Fibroblast of the conjunctiva (primary cell): Measurements from ENCODE around the gene ACOX3.

Source experiments
- DNase-seq: peaks from one replicate; pipeline ENCODE4 v3.0.0-alpha.2; 2010; ENCODE audit warnings: low read depth

Gene ACOX3

DNA sequence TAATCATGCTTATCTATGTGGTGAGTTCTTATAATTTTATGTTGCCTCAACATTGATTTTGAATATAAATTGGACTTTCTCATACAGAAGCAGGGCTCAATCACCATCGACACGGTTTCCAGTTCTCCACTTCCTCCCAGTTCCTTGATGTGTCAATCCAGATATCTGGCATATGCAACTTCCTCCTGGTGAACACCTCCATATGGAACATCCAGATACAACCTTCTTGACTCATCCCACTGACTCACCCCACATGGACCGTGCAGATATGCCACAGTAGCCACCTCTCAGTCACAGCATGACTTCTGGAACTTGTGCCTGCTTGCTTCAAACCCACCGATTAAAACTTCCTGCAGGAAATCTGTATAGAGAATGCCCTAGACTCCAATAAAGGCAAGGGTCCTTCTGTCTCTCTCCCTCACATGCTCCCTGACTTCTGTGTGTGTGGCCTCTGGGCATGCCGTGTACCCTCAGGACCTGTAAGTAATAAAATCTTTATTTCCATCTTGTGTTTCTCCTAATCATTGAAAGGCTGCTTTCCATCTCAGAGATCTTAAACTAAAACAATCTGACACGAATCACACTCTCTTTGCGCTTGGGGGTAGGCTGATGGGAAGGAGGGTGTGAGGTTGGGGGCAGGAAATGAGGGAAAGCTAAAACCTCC lies 104.0 kb downstream of the ACOX3 start:
- DNase-seq, result no peak

DNA sequence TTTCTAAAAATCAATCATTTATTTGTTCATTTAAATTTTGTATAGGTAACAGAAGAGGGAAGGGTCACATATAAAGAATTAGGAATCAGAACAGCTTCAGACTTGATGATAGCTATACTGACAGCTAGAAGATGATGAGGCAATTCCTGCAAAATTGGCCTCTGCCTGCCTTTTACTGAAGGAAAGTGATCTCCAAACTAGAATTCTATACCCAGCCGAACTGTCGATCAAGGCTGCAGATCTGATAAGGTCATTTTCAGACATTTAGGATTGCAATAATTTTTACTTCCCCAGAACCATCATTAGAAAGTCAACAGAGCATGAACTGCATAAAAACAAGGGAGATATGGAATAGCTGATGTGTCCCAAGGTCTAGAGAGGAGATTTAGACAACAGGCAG lies 104.7 kb downstream of the ACOX3 start:
- DNase-seq, result no peak

DNA sequence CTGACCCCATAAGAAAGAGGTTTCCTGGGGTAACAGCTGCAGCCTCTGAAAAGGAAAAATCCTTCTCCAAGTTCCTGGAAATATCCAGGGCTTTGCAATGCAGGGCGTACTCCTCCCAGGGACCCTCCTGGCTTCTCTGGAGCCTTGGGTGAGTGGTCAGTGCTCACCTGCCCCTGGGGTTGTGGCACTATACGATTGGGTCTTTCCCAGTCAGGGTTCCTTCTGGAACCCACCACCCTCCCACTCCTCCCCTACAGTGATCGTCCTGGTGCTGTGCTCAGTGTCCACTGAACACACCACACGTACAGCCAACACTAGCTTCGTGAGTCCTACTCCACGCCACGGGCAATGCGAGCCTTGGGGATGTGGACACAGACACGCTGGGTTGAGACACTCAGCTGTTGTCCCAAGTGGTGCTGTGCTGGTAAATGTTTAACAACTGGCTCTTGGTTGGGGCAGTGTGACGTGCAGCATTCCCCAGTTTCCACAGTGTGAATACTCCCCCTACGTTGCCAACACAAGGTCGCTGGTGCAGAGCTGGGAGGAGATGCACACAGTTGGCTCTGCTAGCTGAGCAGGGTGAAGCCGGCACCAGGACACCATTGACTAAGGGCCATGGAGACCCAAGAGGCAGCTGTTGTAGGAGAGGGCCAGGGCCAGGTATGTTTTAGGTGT lies 105.6 kb downstream of the ACOX3 start:
- DNase-seq, result no peak

DNA sequence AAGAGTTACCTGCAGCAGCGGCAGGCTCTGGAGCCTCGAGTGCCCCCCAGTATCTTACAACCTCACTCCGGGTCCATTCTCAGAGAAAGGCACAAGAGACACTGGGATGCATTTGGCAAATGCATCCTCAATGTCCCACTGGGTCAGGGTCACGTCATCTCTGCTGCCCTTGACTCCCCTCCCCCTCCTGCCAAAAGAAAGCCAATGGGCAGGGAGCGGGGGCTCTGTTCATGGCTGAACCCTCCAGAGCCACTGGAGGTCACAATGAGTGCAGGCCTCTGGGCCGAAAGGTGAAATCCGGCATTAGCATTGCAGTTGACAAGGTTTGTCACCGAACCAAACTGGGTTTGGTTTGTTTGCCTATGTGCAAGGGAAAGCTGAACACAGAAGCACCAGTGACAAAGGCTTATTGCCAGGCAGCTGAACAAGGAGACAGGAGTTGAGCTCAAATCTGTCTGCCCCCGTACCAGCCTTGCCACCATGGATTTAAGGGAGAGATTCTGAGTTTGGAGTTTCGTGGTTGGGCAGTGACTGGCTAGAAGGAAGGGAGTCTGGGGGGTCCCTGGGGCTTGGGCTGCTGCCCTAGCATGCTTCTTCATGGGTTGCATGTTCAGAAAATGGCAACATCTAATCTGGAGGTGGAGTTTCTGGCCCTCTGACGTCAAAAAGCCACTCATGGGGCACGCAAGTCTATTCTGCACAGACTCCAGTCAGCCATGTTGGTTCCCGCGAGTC lies 106.6 kb downstream of the ACOX3 start:
- no peak for DNase-seq

GRCh38 chr4:8332891-8333331 lies 107.6 kb downstream of the ACOX3 start:
- DNase-seq, result no peak

DNA sequence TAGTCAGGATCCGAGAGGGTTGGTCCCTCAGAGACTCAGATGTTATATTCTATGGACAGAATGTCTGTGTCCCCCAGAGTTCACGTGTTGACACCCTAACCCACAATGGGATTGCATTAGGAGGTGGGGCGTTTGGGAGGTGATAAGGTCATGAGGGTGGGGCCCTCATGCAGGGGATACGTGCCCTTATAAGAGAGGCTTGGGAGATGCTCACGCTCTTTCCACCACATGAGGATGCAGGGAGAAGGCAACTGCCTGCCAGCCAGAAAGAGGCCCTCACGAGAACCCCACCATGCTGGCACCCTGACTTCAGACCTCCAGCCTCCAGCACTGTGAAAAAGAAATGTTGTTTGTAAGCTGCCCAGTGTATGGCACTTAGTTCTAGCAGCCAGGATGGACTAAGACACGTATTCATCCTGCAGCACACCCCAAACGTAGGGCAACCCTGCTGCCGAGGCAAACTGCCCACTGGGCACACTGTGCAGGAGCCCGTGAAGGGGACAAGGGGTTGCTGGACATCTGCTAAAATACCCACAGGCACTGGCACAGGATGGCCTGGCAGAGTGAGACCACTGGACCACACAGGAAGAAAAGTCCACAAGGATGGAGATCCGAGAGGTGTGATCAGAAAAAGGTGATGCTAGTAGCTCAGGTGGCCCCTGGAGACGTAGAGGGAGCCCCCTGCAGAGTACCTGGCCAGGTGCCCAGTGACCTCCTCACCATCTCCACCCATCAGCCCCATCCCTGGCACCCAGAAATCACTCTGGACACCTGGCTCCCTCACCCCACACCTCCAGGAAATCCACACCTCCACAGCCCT lies 108.3 kb downstream of the ACOX3 start:
- no peak for DNase-seq

- no peak for DNase-seq
Measured at GRCh38 chr4:8331575-8331955, 109.0 kb downstream of the ACOX3 start.

DNA sequence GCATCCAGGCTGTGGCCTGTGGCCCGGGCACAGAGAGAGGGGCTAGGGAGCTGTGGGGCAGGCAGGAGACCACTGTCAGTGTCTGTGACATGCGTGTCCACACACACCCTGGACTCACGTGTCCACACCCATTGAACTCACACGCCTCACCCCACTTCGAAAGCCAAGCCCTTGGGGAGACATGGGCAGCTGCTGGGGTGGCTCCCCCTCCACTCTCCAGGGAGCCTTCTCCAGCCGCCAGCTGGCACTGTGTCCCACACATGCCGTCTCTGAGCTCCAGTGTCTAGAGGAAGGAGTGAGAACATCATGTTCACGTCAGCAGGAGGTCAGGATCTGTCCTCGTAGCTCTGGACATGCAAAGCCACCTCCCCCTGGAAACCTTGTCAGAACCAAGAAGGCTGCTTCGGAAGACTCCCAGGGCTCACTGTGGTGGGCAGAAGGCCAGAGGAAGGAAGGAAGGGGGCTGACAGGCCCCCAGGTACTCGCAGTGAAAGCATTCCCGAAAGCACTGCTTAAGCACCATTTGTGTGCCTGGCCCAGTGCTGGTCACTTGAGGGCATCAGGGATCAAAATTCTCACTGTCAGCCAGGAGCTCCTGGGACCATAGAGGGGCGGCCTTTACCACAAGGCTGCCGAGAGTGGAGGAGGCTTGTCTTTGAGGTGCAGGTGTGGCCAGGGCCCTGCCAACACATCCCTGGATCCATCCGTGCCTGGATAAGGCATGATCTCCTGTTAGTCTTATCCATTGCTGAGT lies 109.5 kb downstream of the ACOX3 start:
- no peak for DNase-seq

- no peak for DNase-seq
Measured at GRCh38 chr4:8329859-8330761, 110.4 kb downstream of the ACOX3 start.

DNA sequence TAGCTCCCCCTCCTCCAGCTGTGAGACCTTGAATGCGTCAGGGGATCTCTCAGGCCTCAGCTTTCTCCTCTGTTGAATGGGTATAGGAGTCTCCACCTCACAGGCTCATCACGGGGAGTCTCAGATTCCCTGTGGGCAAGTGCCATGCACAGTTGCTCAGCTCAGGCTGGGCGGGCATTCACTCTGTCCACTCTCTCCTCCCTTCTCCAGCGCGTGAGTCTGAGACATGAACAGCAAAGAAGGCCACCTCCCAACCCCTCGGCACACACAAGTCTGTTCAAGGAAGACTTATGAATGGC lies 111.0 kb downstream of the ACOX3 start:
- no peak for DNase-seq

DNA sequence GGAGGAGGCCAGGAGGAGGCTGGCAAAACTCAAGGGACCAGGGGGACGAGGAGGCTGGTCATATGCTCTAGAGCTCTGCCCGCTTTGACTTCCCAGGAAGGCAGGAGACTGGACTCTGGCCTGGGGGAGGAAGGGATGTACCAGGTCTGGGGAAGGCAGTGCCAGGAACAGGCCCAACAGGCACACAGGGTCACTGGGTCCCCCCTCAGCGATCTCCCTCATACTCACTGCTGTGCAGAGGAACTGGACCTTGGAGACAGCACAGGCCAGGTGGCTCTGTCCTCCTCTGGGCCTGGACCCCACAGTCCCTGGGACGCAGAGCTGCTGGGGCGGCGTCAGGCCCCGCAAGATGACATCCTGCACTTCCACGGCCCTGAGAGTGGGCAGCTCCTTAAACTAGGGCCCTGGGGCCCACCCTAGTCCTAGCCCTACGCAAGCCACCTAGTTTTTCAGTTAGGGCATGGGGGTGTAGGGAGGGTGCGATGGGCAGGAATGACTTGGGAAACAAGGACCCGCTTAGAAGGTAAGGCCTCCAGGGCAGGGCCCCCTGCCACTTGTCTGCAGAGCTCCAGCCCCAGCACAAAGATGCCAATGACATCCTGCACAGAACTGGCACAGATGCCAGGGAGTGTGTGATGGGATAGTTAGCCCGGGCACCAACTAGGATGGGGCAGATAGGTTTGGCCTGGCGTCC lies 111.5 kb downstream of the ACOX3 start:
- no peak for DNase-seq

DNA sequence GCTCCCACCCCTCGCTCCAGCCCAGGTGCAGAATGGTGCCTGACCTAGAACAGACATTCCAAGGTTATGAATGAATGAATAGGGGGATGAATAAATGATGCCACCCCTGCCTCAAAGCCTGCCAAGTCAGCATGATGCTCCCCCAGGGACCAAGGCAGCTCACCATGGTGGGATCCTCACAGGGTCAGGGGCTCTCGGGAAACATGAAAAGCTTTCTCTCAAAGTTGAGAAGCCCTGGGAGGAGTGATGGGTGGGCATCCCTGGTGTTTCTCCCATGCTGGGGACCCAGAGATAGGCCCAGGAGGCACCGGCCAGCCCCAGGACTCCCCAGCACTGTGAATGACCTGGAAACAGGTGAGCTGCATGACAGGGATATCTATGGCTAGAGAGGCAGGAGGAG lies 112.1 kb downstream of the ACOX3 start:
- no peak for DNase-seq

DNA sequence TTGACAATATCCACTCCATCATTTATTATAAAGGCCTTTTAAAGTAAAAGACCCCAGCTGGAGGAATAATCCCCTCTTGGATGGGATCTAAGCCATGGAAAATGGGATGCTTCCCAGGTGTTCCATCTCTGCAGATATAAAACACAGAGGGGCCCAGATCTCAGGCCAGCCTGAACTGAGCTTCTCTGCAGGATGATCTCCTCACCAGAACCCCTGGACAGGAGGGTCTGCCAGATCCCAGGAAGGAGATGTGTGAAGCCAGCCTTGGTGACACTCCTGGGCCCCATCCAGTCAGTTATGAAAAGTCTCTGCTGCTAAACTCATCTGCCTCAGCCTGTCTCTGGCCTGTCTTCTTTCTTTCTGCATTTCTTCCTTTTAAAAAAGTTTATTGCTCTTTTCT lies 114.3 kb downstream of the ACOX3 start:
- no peak for DNase-seq

DNA sequence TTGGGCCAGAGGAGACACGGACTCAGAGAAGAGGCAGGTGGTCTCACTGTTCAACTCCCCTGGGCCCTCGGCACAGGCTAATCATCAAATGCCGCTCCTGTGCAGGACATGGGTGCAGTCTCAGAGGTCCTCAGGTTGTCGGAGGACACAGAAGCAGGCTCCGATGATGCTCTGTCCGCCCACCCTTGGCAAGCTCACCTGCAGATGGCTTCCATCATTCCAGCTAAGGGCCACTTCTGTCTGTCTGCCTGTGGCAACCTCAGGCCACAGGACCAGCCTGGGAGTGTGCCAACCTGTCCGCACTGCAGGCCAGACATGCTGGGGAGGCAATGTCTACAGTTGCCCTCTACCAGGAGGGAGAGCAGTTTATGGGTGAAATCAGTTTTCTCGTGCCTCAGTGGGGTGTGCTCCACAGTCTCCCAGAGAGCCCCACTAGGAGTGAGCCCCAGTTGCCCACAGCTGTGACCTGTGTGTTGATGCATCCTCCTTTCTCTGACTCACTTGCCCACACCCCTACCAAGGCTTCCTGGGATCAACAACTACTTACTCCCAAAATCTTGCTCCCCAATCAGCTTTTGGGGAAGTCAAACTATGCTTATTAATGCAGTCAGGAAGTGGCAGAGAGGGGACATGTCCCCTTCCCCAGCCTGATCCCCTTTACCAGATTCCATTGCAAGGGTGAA lies 115.1 kb downstream of the ACOX3 start:
- no peak for DNase-seq

DNA sequence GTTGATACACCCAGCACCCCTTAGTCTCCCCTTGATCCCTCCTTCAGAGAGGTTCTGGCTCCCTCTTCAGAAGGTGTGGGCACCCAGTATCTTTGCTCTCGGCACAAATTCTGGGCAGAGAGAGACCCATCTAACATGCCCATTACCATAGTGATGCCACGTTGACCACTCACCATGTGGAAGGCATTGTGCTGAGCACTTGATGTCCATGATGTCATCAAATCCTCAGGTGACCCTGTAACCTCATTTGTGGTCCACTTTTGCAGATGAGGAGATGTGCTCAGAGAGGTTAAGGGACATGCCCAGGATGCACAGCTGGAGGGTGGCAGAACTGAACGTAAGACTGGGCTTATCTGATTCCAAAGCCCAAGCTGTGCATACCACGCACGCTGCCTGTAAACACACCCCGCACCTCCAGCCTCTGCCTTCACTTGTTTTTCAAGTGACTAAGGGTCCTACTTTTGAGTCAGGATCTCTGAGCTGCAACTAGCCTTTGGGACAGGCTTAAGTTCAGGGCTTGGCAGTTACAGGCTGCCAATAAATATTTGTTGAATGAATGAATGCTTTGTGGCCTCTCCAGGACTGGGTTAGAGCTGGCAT lies 115.8 kb downstream of the ACOX3 start:
- no peak for DNase-seq

DNA sequence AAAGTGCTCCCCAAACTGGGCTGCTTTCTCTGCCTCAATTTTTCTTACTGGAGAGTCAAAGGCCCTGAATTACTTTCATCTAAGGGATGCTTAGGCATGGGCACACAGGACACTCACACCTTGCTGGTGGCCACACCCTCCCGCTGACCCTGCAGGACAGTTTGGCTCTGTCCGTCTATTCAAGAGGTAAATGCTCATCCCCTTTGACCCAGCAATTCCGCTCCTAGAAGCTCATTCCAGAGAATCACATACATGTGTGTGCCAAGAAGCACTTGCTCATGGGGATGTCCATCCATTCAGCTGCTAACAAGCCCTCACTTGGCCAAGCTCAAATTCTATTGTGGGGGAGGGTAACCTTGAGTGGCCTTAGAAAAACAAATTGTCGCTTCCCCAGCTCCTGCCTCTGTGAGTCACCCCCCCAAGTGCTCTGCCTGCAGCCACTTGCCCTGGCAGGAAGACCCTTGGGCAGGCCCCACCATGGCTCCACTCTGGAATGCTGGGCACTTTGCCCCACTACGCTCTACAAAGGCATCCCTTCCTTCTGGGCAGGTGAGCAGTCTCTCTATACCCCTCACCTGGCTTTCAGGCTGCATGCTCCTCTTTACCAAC lies 116.5 kb downstream of the ACOX3 start:
- DNase-seq, result no peak

GRCh38 chr4:8322794-8323704 lies 117.5 kb downstream of the ACOX3 start:
- DNase-seq, result no peak

DNA sequence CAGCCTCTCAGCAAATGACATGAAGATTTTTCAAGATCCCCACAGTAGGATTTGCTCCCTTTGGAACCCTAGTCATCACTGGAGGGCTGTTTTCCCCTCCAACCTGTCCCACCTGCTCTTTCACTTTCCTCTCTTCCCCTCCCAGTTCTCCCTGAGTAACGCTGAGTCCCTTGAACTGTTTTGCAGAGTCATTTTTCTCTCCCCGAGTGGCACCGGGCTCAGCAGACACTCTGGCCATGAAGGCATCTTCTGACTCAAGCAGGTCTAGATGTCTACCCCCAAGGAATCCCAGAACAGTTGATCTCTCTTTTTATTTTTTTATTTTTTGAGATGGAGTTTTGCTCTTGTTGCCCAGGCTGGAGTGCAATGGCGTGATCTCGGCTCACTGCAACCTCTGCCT lies 118.8 kb downstream of the ACOX3 start:
- DNase-seq, result no peak
